ENCODE data around the gene PTGES. TPM values are rescaled to one million over a fixed set of nuclear protein-coding genes. Genes with fewer than 3 reads are reported as not detected.
A peak's percentile ranks its signal among the peaks of the same experiment; 100 is the strongest.

PTGES gene
- total and polyA plus RNA-seq, 3 donors from 2014 or later = 9.5 to 41.8 (median 36.9) TPM

DNA sequence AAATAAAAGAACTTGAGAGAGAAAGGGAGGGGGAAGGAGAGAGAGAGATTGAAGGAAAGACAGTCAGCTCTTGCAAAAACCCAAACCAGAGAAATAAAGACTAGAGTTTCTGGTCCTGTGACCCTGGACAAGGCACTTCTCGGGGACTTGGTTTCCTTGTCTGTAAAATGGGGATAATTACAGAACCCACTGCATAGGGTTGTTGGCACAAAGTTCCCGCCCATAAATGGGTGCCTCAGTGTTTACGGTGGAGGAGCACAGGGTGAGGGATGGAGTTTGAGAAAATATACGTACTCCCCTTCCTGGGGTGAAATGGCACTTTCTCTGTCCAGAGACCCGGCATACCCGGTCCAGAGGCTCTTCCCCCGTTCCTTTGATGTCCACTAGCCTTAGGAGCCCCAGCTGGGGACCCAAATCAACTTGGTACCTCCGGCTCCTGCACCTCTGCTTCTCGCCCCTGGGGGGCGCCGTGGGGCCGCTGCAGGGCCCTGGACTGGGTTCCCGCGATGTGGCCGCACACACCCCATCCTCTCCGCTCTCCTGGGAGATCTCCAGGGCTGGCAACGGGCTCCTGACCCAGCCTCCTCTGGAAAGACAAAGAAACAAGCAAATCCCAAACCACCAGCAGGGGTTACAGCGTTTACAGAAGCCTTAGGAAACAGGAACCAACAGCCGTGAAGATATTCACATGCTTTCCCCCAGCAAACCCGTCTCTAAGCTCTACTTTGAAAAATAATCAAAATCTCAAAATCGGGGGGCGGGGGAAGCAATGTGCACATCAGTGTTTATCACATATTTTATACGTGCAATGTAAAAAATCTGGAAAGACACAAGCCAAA, 26.3 kb downstream of the PTGES start:
- H3K27ac ChIP-seq = no peak overlapping the region
- intact Hi-C loops (cut with DNase I; ENCODE audit: low total_unique reads) = no loop called here
- H3K27me3 ChIP-seq = no peaks in the 10 kb centered on the region
- TF ChIP-seq POLR2A (IDR thresholded peaks at IDR 0.05) (no peak), CTCF (IDR thresholded peaks at IDR 0.05) (peak; percentile 69 to 89 (median 69))
- H3K4me3 ChIP-seq = no peak overlapping the region
- H3K36me3 ChIP-seq (ENCODE audit: low read depth, missing control alignments) = no peaks in the 10 kb centered on the region
- no peaks in the 10 kb centered on the region for H3K4me1 ChIP-seq
- WGBS, 2 donors = 15 to 18% methylated on average over 19 to 23 of the region's 23 CpGs
- H3K9me3 ChIP-seq = no peaks in the 10 kb centered on the region
- DNase-seq = peak; percentile 79

DNA sequence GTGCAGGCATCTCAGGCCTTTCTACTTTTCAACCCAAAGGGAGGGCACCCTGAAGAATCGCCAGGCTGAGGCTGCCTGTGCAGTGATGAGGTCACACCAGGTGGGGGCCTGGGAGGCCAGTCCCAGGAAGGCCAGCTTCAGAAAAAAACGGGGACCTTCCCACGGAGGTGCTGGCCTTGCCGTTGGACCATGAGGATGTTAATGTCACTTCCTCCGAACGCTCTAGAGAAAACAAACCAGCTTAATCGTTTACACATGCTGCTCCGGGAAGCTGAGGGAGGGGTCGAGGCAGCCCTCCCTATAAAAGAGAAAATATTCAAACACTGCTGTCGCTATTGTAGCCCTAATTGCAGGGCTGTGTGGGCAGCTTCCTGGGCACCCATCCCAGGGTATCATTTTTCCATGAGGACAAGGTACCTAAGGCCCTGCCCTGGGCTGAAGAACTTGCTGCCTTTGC, 27.0 kb downstream of the PTGES start:
- H3K36me3 ChIP-seq (ENCODE audit: low read depth, missing control alignments) = no peaks in the 10 kb centered on the region
- DNase-seq = no peak
- H3K4me1 ChIP-seq = no peaks in the 10 kb centered on the region
- intact Hi-C loops (cut with DNase I; ENCODE audit: low total_unique reads) = no loop called here
- no peaks in the 10 kb centered on the region for H3K27me3 ChIP-seq
- no peak overlapping the region for H3K4me3 ChIP-seq
- no peaks in the 10 kb centered on the region for H3K9me3 ChIP-seq
- WGBS, 2 donors = 38 to 45% methylated on average over 10 of the region's 10 CpGs
- no peak overlapping the region for H3K27ac ChIP-seq
- no peak for TF ChIP-seq CTCF (IDR thresholded peaks at IDR 0.05)
- no peak for TF ChIP-seq POLR2A (IDR thresholded peaks at IDR 0.05)

GRCh38 chr9:129724456-129725190, 28.2 kb downstream of the PTGES start:
- Histone ChIP-seq H3K4me3 (no peak overlapping the region), H3K4me1 (no peaks in the 10 kb centered on the region), H3K27me3 (no peaks in the 10 kb centered on the region), H3K27ac (no peak overlapping the region), H3K9me3 (no peaks in the 10 kb centered on the region), H3K36me3 (ENCODE audit: low read depth, missing control alignments) (no peaks in the 10 kb centered on the region)
- DNase-seq = no peak
- WGBS, 2 donors = 88 to 92% methylated on average over 16 of the region's 16 CpGs
- intact Hi-C loops (cut with DNase I; ENCODE audit: low total_unique reads) = no loop called here
- no peak for TF ChIP-seq CTCF (IDR thresholded peaks at IDR 0.05)
- no peak for TF ChIP-seq POLR2A (IDR thresholded peaks at IDR 0.05)

DNA sequence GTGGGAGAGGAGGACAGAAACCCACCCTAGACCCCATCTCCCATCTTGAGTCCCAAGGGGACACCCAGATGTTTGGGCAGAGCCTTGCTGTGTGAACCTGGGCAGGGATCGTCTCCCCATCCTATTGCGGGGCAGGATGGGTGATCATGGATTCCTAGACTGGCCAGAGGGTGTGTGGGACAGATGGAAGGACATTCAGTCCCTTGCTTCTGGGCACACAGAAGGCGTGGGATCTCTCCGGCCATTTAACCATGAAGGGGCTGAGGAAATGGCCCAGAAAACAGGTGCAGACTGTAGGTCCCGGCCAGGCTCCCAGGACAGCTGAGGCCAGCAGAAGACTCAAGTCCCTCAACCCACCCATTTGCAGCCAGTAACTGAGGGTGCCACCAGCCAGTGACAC, 29.9 kb downstream of the PTGES start:
- Histone ChIP-seq H3K9me3 (no peaks in the 10 kb centered on the region), H3K36me3 (ENCODE audit: low read depth, missing control alignments) (no peaks in the 10 kb centered on the region), H3K27me3 (no peaks in the 10 kb centered on the region), H3K27ac (no peak overlapping the region), H3K4me1 (no peaks in the 10 kb centered on the region), H3K4me3 (no peak overlapping the region)
- intact Hi-C loops (cut with DNase I; ENCODE audit: low total_unique reads) = no loop called here
- WGBS, 2 donors = 81 to 86% methylated on average over 5 of the region's 5 CpGs
- TF ChIP-seq POLR2A (IDR thresholded peaks at IDR 0.05) (no peak), CTCF (IDR thresholded peaks at IDR 0.05) (no peak)
- DNase-seq = no peak

All from testis (tissue), 3 donors.